ENCODE measurements around the gene ACTR3C. TPM values are rescaled to one million over a fixed set of nuclear protein-coding genes. Genes with fewer than 3 reads are reported as not detected.

ACTR3C gene
- total RNA-seq, 5 donors from 2014 or later (not counting 1 experiment from before 2014, with no cell fraction given): 9.2 to 14.6 (median 12.4) TPM

DNA sequence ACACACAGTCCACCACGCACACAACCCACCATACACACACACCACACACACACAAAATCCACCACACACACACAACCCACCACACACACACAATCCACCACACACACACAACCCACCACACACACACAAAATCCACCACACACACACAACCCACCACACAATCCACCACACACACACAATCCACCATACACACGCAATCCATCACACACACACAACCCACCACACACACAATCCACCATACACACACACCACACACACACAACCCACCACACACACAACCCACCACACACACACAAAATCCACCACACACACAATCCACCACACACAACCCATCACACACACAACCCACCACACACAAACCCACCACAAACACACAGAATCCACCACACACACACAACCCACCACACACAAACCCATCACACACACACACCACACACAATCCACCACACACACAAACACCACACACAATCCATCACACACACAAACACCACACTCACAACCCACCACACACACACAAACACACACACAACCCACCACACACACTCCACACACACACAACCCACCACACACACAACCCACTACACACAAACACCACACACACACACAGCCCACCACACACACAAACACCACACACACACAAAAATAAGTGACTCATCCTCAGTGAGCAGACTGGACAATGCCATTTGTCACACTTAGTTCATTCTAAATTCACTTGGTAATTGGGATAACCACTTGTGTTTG is 36.4 kb upstream of the ACTR3C start:
- peaks cover 42 to 64% (median 46%) of the 10 kb centered on the region in 3 donors for H3K4me1 Mint-ChIP-seq
- H3K4me3 Mint-ChIP-seq: no peak overlapping the region
- DNase-seq: no peak
- H3K27me3 ChIP-seq (replicated peaks in 1 of 2; ENCODE audit: control insufficient read depth in 2 of 2, extremely low read depth in 1 of 2, insufficient read depth in 2 of 2, low read length in 1 of 2): no peaks in the 10 kb centered on the region
- no peaks in the 10 kb centered on the region for H3K9me3 ChIP-seq
- H3K36me3 Mint-ChIP-seq: no peaks in the 10 kb centered on the region
- no peak overlapping the region for H3K4me3 ChIP-seq (ENCODE audit: control insufficient read depth in 1 of 2, extremely low read depth in 1 of 2, low read length in 1 of 2)
- peaks cover 12 to 31% of the 10 kb centered on the region in 2 experiments for H3K4me1 ChIP-seq (ENCODE audit: control insufficient read depth in 1 of 2, extremely low read depth in 1 of 2, insufficient read depth in 2 of 2, low read length in 2 of 2)
- H3K9me3 Mint-ChIP-seq: no peaks in the 10 kb centered on the region
- ChIA-PET POLR2A (no interaction called here), CTCF (no interaction called here)
- no peaks in the 10 kb centered on the region for H3K36me3 ChIP-seq (ENCODE audit: control insufficient read depth in 2 of 2, extremely low read depth in 1 of 2, insufficient read depth in 1 of 2, low read length in 1 of 2)
- no peaks in the 10 kb centered on the region for H3K27me3 Mint-ChIP-seq
- 86% methylated on average over 2 of the region's 2 CpGs for WGBS (ENCODE audit: insufficient coverage)
- peak overlapping the region; percentile 36 to 57 for H3K27ac Mint-ChIP-seq
- H3K27ac ChIP-seq (ENCODE audit: low read length): no peak overlapping the region
- no peak for ATAC-seq (replicated peaks in 1 of 4)

DNA sequence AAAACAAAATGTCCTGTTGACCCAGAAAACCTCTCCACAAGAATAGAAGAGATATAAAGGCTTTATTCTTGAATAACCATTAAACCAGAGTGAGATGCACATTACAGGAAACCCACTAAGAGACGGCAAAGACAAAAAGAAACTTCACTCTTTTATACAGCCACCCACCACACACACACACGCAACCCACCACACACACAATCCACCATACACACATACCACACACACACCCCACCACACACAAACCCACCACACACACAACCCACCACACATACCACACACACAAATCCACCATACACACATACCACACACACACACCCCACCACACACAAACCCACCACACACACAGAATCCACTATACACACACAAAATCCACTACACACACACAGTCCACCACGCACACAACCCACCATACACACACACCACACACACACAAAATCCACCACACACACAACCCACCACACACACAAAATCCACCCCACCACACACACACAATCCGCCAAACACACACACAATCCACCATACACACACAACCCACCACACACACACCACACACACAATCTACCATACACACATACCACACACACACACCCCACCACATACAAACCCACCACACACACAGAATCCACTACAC is 35.8 kb upstream of the ACTR3C start:
- WGBS (ENCODE audit: insufficient coverage): 43% methylated on average over 4 of the region's 4 CpGs
- H3K27me3 ChIP-seq (replicated peaks in 1 of 2; ENCODE audit: control insufficient read depth in 2 of 2, extremely low read depth in 1 of 2, insufficient read depth in 2 of 2, low read length in 1 of 2): no peaks in the 10 kb centered on the region
- peak overlapping the region in 1 of 3 donors; percentile 67 for H3K4me3 Mint-ChIP-seq
- no peak overlapping the region for H3K27ac ChIP-seq (ENCODE audit: low read length)
- H3K9me3 ChIP-seq: no peaks in the 10 kb centered on the region
- DNase-seq (no peak), ATAC-seq (replicated peaks in 1 of 4) (no peak)
- H3K4me3 ChIP-seq (ENCODE audit: control insufficient read depth in 1 of 2, extremely low read depth in 1 of 2, low read length in 1 of 2): no peak overlapping the region
- H3K36me3 ChIP-seq (ENCODE audit: control insufficient read depth in 2 of 2, extremely low read depth in 1 of 2, insufficient read depth in 1 of 2, low read length in 1 of 2): no peaks in the 10 kb centered on the region
- ChIA-PET CTCF (interaction anchor here in 1 of 2 donors (2.0 kb wide), 1 partner anchor 19 kb away, joined by 12 read pairs; no protein-coding TSS in a partner anchor), POLR2A (interaction anchor here in 1 of 2 donors (0.7 kb wide), 1 partner anchor 1179 kb away, joined by 5 read pairs; no protein-coding TSS in a partner anchor)
- H3K27ac Mint-ChIP-seq: peak overlapping the region; percentile 93
- H3K9me3 Mint-ChIP-seq: no peaks in the 10 kb centered on the region
- H3K4me1 Mint-ChIP-seq: peaks cover 39 to 62% (median 43%) of the 10 kb centered on the region in 3 donors
- H3K27me3 Mint-ChIP-seq: no peaks in the 10 kb centered on the region
- no peaks in the 10 kb centered on the region for H3K36me3 Mint-ChIP-seq
- H3K4me1 ChIP-seq (ENCODE audit: control insufficient read depth in 1 of 2, extremely low read depth in 1 of 2, insufficient read depth in 2 of 2, low read length in 2 of 2): peaks cover 9 to 28% of the 10 kb centered on the region in 2 experiments

DNA sequence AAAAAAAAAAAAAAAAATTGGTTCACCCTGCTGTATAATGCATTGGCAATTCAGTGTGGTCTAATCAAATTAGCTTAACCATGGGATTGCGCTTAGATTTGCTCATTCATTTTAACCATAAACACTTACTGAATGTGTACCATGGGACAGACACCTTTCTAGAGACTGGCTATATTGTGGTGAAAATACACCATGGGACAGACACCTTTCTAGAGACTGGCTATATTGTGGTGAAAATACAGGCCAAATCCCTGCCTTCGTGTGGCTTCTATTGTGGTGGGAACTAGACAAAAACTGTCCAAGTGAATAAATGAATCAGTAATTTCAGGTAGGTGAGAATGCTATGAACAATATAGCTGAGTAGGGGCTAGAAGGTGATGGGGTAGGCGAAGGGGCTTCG is 35.1 kb upstream of the ACTR3C start:
- no peaks in the 10 kb centered on the region for H3K27me3 Mint-ChIP-seq
- H3K27ac Mint-ChIP-seq: peak overlapping the region; percentile 93

DNA sequence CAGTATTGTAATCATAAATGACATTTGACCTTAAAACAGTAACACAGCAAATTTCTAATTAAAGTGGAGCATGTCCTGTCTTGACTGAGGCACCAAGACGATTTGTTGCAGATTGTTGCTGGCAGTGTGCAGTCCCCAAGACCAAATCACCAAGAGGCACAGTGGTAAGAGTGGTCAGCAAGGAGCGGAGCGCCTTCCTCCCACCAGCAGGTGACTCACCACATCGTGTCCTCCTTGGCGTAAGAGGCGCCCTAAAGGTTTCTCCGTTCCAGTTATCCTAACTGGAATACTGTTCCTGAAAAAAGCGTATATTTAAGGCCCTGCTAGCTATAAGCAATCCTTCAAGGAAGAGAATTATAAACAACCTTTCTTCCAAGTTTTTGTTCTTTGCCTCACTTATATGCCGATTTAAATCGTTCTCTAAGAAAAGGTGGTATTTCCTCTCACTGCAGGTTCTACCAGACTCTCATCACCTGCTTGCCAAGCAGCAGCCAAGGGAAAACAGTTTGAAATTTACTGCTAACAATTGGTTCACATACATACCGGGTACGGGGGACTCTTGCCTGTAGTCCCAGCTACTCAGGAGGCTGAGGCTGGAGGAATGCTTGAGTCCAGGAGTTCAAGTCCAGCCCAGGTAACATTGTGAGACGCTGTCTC is 34.6 kb upstream of the ACTR3C start:
- no peak overlapping the region for H3K4me3 ChIP-seq (ENCODE audit: control insufficient read depth in 1 of 2, extremely low read depth in 1 of 2, low read length in 1 of 2)
- H3K27ac Mint-ChIP-seq: peak overlapping the region; percentile 93
- H3K27me3 Mint-ChIP-seq: no peaks in the 10 kb centered on the region
- WGBS (ENCODE audit: insufficient coverage): 73% methylated on average over 4 of the region's 13 CpGs
- ATAC-seq (replicated peaks in 1 of 4) (peak; percentile 25 to 49 (median 35)), DNase-seq (no peak)
- H3K9me3 Mint-ChIP-seq: no peaks in the 10 kb centered on the region
- POLR2A ChIA-PET: interaction anchor here (0.6 to 0.7 kb wide), 3 partner anchors 23 to 1177 kb away, joined by 3 to 10 read pairs (median 5); no protein-coding TSS in a partner anchor
- H3K36me3 ChIP-seq (ENCODE audit: control insufficient read depth in 2 of 2, extremely low read depth in 1 of 2, insufficient read depth in 1 of 2, low read length in 1 of 2): no peaks in the 10 kb centered on the region
- peak overlapping the region; percentile 71 for H3K27ac ChIP-seq (ENCODE audit: low read length)
- H3K36me3 Mint-ChIP-seq: no peaks in the 10 kb centered on the region
- no peaks in the 10 kb centered on the region for H3K9me3 ChIP-seq
- no peaks in the 10 kb centered on the region for H3K27me3 ChIP-seq (replicated peaks in 1 of 2; ENCODE audit: control insufficient read depth in 2 of 2, extremely low read depth in 1 of 2, insufficient read depth in 2 of 2, low read length in 1 of 2)
- peaks cover 32 to 54% (median 39%) of the 10 kb centered on the region in 3 donors for H3K4me1 Mint-ChIP-seq
- H3K4me3 Mint-ChIP-seq: peak overlapping the region; percentile 32 to 67 (median 67)
- CTCF ChIA-PET: interaction anchor here (0.6 to 2.2 kb wide), 7 partner anchors 9 to 566 kb away, joined by 3 to 12 read pairs (median 5); partner anchors contain the start of gene ACTR3C (in 1 of the 2)
- peaks cover 9 to 22% of the 10 kb centered on the region in 2 experiments for H3K4me1 ChIP-seq (ENCODE audit: control insufficient read depth in 1 of 2, extremely low read depth in 1 of 2, insufficient read depth in 2 of 2, low read length in 2 of 2)

More for the DNA sequence above, 35.1 kb upstream of the ACTR3C start:
- Histone ChIP-seq H3K9me3 (no peaks in the 10 kb centered on the region), H3K36me3 (ENCODE audit: control insufficient read depth in 2 of 2, extremely low read depth in 1 of 2, insufficient read depth in 1 of 2, low read length in 1 of 2) (no peaks in the 10 kb centered on the region), H3K27me3 (replicated peaks in 1 of 2; ENCODE audit: control insufficient read depth in 2 of 2, extremely low read depth in 1 of 2, insufficient read depth in 2 of 2, low read length in 1 of 2) (no peaks in the 10 kb centered on the region), H3K4me1 (ENCODE audit: control insufficient read depth in 1 of 2, extremely low read depth in 1 of 2, insufficient read depth in 2 of 2, low read length in 2 of 2) (peaks cover 9 to 22% of the 10 kb centered on the region in 2 experiments), H3K4me3 (ENCODE audit: control insufficient read depth in 1 of 2, extremely low read depth in 1 of 2, low read length in 1 of 2) (no peak overlapping the region), H3K27ac (ENCODE audit: low read length) (no peak overlapping the region)
- POLR2A ChIA-PET: interaction anchor here (0.7 kb wide), 2 partner anchors 22 to 1178 kb away, joined by 5 to 10 read pairs; no protein-coding TSS in a partner anchor
- Mint-ChIP-seq H3K36me3 (no peaks in the 10 kb centered on the region), H3K4me3 (peak overlapping the region in 1 of 3 donors; percentile 67), H3K9me3 (no peaks in the 10 kb centered on the region), H3K4me1 (peaks cover 34 to 57% (median 39%) of the 10 kb centered on the region in 3 donors)
- WGBS (ENCODE audit: insufficient coverage): 100% methylated on average over 3 of the region's 4 CpGs
- CTCF ChIA-PET: interaction anchor here (0.6 to 2.2 kb wide), 5 partner anchors 8 to 61 kb away, joined by 4 to 12 read pairs (median 5); partner anchors contain the start of gene ACTR3C (in 1 of the 2)
- no peak for ATAC-seq (replicated peaks in 1 of 4)
- no peak for DNase-seq

DNA sequence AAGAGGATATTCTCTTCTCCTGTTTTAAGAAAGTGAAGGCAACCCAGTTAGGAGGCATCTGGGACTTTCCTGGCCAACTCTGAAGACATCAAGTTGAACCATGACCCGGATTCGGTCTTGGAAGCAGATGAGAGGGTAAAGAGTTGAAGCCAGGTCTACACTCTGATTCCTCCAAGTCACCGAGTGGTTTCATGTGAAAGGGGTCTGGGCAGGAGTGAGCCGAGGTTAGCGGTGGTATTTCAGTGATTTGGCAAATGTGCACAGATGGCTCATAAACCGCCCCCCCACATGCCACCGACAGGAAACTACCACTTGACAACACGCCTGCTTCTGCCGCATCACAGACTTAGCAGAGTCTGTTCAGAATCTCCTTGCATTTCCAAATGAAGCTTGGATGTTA is 33.9 kb upstream of the ACTR3C start:
- Histone ChIP-seq H3K27ac (ENCODE audit: low read length) (peak overlapping the region; percentile 71), H3K4me1 (ENCODE audit: control insufficient read depth in 1 of 2, extremely low read depth in 1 of 2, insufficient read depth in 2 of 2, low read length in 2 of 2) (peaks cover 9 to 22% of the 10 kb centered on the region in 2 experiments), H3K9me3 (no peaks in the 10 kb centered on the region), H3K36me3 (ENCODE audit: control insufficient read depth in 2 of 2, extremely low read depth in 1 of 2, insufficient read depth in 1 of 2, low read length in 1 of 2) (no peaks in the 10 kb centered on the region), H3K27me3 (replicated peaks in 1 of 2; ENCODE audit: control insufficient read depth in 2 of 2, extremely low read depth in 1 of 2, insufficient read depth in 2 of 2, low read length in 1 of 2) (no peaks in the 10 kb centered on the region), H3K4me3 (ENCODE audit: control insufficient read depth in 1 of 2, extremely low read depth in 1 of 2, low read length in 1 of 2) (no peak overlapping the region)
- CTCF ChIA-PET: interaction anchor here (0.6 to 2.2 kb wide), 9 partner anchors 10 to 567 kb away, joined by 3 to 12 read pairs (median 5); a partner anchor contains a TSS
- Mint-ChIP-seq H3K4me1 (peaks cover 32 to 52% (median 39%) of the 10 kb centered on the region in 3 donors), H3K27me3 (no peaks in the 10 kb centered on the region), H3K4me3 (peak overlapping the region; percentile 32 to 67 (median 67)), H3K27ac (peak overlapping the region; percentile 93), H3K9me3 (no peaks in the 10 kb centered on the region), H3K36me3 (no peaks in the 10 kb centered on the region)
- 28% methylated on average over 2 of the region's 9 CpGs for WGBS (ENCODE audit: insufficient coverage)
- ATAC-seq (replicated peaks in 1 of 4) (peak; percentile 92 to 95 (median 94)), DNase-seq (peak; percentile 51 to 83 (median 71))
- POLR2A ChIA-PET: interaction anchor here in 1 of 2 donors (0.5 to 0.6 kb wide), 2 partner anchors 41 to 1291 kb away, joined by 3 to 5 read pairs; no protein-coding TSS in a partner anchor

Data from T-cell (primary cell).